Kidney epithelial cell (primary cell): ENCODE measurements around the gene SYNE1. TPM values are rescaled to one million over a fixed set of nuclear protein-coding genes. Genes with fewer than 3 reads are reported as not detected.

Experiments used
- DNase-seq: peaks from one replicate; pipeline ENCODE4 v3.0.0-alpha.2; 2010; ENCODE audit warnings: low read depth
- H3K27me3 ChIP-seq: 2 replicates; pipeline ENCODE4 v1.6.0; 2011; ENCODE audit warnings: low read length; ENCODE audit not compliant: control insufficient read depth, insufficient read depth
- H3K36me3 ChIP-seq: 2 replicates; pipeline ENCODE4 v1.5.1; 2011; ENCODE audit warnings: low read length; ENCODE audit not compliant: control insufficient read depth, insufficient read depth
- H3K4me3 ChIP-seq: 2 replicates; pipeline ENCODE4 v1.5.1; 2011; ENCODE audit warnings: low read depth, mild to moderate bottlenecking, control low read depth, low read length
- CTCF ChIP-seq: IDR thresholded peaks from 2 replicates; pipeline ENCODE4 v1.5.1; 2011; ENCODE audit warnings: mild to moderate bottlenecking, moderate library complexity, low read length, control low read depth, inconsistent platforms; ENCODE audit not compliant: insufficient read depth, poor library complexity, severe bottlenecking
- total RNA-seq: library from RNA; depleted of rRNA; stranded (reverse); fragments of >200 nt; gene quantifications from 2 replicates; pipeline ENCODE4 v1.2.3, GENCODE V29; 2015

SYNE1 gene
- total RNA-seq, 1 donor from 2014 or later: 43.1 TPM

GRCh38 chr6:152176268-152176667 lies 460.9 kb downstream of the SYNE1 start:
- Histone ChIP-seq H3K36me3 (no peaks in the 10 kb centered on the region), H3K27me3 (no peaks in the 10 kb centered on the region), H3K4me3 (no peak overlapping the region)
- no peak for TF ChIP-seq CTCF
- no peak for DNase-seq

- no peak overlapping the region for H3K4me3 ChIP-seq
- TF ChIP-seq CTCF: no peak
- no peaks in the 10 kb centered on the region for H3K27me3 ChIP-seq
- DNase-seq: no peak
- H3K36me3 ChIP-seq: no peaks in the 10 kb centered on the region
Measured at GRCh38 chr6:152173957-152174356, 463.2 kb downstream of the SYNE1 start.

- no peak for DNase-seq
- no peaks in the 10 kb centered on the region for H3K36me3 ChIP-seq
- no peaks in the 10 kb centered on the region for H3K27me3 ChIP-seq
- H3K4me3 ChIP-seq: no peak overlapping the region
- TF ChIP-seq CTCF: no peak
Measured at GRCh38 chr6:152173321-152173720, 463.8 kb downstream of the SYNE1 start.

- Histone ChIP-seq H3K36me3 (no peaks in the 10 kb centered on the region), H3K4me3 (no peak overlapping the region), H3K27me3 (no peaks in the 10 kb centered on the region)
- TF ChIP-seq CTCF: no peak
- DNase-seq: peak; percentile 9
Measured at GRCh38 chr6:152170702-152171667, 466.2 kb downstream of the SYNE1 start.

GRCh38 chr6:152170313-152170701 lies 466.9 kb downstream of the SYNE1 start:
- Histone ChIP-seq H3K36me3 (no peaks in the 10 kb centered on the region), H3K4me3 (no peak overlapping the region), H3K27me3 (no peaks in the 10 kb centered on the region)
- DNase-seq: no peak
- no peak for TF ChIP-seq CTCF
